HG03575 (cell line): ENCODE results near the gene MMP8.
A peak's percentile ranks its signal among the peaks of the same experiment; 100 is the strongest.

Experiments used
- ATAC-seq: cut with Tn5 transposase; IDR thresholded peaks from one replicate; pipeline ENCODE4 v1.9.1; 2021; ENCODE audit not compliant: unreplicated experiment, insufficient number of reproducible peaks, low FRiP score; ENCODE audit errors: extremely low read depth

The MMP8 gene

DNA sequence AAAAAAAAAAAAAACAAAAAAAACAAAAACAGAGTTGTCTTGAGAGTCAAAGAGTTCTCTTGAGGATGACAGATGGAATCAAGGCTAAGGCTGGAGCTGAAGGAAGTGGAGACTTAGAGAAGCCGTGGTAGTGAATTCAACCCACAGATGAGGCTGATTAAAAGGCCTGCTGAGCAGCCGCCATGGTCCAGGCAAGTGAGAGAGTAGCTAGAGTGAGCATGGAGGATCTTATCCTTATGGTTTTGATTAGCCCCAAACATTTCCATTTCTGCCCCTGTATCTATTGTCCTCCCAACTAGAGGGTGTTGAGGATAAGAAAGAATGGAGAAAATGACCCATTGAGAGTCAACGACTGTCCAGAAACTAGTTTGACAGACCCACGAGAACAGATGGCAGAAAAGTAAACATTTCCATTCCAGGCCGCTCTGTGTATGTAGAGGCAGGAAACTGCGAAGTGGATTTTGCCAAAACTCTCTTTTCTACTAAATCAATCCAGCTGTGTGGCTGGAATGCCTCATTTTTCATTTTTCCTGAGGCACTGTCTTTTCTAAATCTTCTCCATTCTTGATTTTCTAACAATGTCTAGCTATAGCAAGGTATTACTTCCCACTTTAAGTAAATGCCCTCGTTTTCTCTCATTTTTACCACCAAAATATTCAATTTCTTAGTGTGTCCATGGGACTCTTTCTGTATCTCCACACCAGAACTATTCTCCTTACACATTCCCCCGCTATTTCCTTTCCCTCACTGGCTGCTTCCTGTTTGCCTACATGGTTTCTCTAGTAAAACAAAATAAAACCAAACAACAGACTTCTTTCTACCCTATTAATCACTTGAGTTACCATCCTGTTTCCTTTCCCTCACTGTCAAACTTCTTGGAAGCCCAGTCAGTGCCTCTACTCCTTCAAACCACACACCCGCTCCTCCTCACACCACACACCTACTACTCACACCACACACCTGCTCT is 5.4 kb upstream of the MMP8 start:
- no peak for ATAC-seq

DNA sequence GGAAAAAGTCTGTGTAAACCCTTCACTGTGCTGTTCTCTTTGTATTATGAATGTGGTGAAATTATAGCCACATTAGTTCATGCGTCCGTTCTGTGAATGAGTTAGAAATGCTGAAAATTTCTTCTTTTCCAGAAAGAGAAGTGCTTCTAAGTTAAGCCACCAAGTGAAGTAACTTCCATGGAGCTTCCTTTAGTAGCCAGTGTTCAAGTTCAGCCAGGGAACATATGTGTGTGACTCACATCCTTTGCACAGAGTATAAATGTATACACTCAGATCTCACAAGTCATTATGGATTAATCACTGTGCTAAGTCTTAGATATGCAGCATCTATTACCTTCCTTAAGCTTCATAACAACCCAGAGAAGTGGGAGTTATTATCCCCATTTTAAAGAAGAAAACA is 3.1 kb upstream of the MMP8 start:
- no peak for ATAC-seq

DNA sequence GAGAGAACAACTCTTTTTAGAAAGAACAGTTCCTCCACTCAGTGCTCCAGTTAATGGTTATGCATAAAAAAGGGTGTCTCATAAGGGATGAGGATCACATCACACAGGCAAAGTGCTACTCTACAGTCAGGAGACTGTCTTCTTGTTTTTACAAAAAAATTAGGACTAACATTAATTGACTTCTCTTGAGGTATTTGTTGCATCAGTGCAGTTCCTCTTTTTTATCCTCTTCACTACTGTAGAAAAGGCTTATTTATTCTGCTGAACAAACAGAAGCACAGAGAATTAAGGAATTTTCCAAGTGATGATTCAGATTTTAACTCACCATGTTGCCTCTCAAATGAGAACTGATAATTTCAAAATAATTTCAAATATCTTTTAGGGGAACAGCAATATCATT is 1.9 kb downstream of the MMP8 start:
- no peak for ATAC-seq

DNA sequence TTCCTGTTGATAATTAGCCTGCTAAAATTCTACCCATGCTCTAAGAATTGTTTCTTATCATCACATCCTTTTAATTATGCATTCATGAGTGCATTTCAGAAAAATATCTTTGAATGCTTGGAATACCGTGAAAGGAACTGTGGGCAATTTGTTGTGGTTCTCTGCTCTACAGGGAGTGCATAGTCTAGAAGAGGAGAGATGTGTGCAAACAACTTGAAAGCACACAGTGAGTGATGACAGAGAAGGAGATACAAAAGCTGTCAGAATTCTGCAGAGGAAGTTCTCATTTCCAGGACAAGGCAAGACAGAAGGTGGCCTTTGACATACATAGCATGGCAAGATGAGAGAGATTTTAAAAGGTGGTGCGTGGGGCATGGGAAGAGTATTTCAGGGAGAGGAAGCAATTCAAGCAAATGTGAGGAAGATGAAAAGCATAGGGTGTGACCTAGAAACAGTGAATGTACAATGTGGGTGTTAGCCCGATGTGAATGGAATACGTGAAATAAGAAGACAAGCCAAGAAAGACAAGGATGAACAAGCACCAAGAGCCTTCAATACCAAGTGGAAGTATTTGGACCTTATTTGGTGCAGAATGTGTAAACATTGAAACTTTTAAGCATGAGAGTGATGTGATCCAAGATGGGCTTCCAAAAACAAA is 5.0 kb downstream of the MMP8 start:
- ATAC-seq: no peak

GRCh38 chr11:102717280-102717679 is 7.5 kb downstream of the MMP8 start:
- ATAC-seq: no peak

DNA sequence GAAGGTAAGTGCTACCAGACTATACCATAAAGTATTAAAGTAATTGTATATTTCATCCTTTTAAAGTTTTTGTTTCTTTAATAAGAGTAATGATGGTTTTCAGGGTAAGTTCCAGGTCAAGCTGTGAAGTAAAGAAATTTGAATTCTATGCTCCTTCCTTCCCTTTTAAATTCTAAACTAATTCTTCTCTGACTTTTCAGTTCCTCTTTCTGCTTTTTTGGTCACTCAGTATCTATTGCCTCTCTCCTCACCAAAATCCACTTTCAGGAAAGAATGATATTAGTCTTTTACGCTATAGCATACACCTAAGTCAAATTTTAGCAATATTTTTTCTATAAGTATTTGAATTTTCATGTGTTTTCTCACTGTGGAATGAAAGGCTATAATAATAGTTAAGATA is 8.2 kb downstream of the MMP8 start:
- peak; percentile 46 for ATAC-seq

DNA sequence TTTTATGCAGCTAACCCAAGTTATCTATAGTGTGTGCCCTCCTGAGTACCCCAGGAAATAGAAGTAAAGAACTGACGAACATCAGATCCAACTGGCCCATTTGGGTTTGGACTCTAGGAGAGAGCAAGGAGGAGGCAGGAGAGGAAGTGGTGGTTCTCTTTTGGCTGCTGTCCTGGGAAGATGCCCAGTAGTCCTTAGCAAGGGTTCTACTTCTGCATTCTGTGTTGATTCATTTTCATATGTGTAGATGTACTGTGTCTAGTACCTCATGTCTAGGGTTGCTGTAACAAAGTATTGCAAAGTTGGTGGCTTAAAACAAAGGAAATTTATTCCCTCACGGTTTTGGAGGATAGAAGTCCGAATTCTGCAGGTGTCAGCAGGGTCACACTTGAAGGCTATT is 12.6 kb downstream of the MMP8 start:
- no peak for ATAC-seq

DNA sequence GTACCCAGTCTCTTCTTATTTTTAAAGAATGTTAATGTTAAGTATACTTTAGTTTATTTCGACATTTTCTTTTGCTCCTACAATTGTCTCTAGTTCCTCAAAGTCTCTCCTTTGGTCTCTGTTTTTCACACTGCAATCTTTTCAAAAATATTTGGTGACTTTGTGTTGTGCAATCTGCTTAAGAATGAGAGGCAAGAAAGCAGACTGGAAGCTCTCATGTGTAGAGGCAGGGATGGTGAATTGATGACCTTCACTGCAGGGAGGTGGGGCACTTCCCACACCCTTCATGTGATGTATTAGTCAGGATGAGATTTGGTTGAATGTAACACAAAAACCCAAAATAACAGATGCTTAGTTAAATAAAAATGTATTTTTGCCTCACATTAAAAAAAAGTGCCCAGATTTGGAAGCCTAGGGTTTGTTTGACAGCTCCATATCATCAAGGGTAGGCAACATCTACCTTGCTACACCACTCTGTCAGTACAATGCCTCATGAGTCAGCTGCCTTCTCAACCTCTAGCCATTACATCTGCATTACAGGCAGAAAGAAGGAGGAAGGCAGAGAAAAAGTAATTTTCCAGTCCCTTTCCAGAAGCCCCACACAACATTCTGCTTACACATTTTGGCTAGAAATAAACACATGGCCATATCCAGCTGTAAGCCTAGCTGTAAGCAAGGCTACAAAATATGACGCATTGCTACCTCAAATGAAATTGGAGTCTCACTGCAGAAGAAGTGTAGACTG is 15.4 kb downstream of the MMP8 start:
- no peak for ATAC-seq

DNA sequence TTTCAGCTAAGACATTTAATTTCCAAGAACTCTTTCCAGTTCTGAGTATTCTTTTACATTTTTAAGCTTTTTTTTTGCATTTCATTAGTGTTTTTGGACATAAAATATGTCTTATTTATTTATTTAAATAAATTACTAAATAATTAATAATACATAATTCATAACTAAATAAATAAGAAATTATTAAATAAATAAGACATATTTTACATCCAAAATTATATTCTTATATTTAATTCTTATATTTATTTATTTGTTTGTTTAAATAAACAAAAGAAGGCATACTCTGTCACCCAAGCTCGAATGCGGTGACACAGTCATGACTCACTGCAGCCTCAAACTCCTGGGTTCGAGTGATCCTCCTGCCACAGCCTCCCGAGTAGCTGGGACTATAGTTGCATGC is 16.1 kb downstream of the MMP8 start:
- ATAC-seq: no peak

- no peak for ATAC-seq
Measured at GRCh38 chr11:102705626-102706025, 19.1 kb downstream of the MMP8 start, which contains the start of gene MMP27. Gene MMP27, minus strand, starts transcription at chr11:102705769. Its CDS starts 55 bp downstream, at chr11:102705714.

GRCh38 chr11:102704841-102705240 is 19.9 kb downstream of the MMP8 start:
- no peak for ATAC-seq

- no peak for ATAC-seq
Measured at GRCh38 chr11:102703826-102704493, 20.8 kb downstream of the MMP8 start.

DNA sequence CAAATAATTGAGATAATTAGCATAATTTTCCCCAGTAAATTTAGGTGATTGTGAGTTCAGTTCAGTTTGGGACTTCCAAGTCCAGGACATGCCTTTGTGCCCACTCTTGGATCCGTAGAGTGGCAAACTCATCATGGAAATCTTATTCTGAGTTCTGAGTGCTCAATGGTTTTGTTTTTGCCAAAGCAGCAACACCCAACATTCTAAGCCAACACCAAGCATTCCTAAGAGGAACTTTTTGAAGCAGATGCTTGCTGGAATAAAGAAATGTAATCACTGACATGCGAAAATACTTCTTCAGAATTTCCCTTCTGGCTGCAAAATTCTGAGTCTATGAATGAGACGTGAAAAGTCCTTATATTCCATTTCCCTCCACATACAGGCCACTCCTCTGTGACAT is 29.6 kb downstream of the MMP8 start:
- no peak for ATAC-seq

- ATAC-seq: no peak
Measured at GRCh38 chr11:102685754-102686153, 39.0 kb downstream of the MMP8 start.

DNA sequence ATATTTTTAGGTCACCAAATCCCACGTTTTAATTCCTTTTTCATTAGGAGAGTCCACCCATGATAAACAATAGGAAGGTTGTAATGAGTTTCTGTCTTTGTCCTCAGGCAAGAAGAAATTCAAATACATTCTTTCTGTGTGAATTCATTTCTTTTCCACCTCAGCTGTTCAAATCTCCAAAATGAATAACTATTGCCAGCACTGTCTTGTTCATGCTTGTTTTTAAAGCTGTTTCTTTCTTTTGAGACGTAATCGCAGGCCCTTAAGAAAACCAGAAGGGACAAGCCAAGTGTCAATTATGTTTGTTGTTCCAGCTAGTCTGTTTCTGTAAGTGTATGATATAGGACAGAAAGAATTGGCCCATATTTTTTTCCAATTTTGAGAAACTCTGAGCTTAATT is 39.4 kb downstream of the MMP8 start:
- ATAC-seq: no peak

- no peak for ATAC-seq
Measured at GRCh38 chr11:102683277-102683676, 41.5 kb downstream of the MMP8 start.

- no peak for ATAC-seq
Measured at GRCh38 chr11:102680945-102681344, 43.8 kb downstream of the MMP8 start.

DNA sequence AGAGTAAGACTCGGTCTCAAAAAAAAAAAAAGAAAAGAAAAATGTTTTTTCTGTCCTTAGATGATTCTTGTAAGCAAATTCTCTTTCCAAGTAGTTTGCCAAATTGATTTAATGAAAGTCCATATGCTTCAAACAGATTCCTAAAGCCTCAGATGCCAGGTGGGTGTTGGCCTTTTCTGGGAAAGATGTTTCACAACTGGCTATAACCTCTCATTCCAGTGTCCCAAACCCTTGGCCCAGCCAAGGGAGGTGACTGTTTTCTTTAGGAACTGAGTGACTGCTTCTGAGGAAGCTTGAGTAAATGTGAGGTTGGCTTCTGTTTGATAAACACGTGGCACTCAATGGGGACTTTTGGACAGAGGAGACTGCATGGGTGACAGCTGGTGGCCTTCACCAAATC is 46.7 kb downstream of the MMP8 start:
- ATAC-seq: no peak

DNA sequence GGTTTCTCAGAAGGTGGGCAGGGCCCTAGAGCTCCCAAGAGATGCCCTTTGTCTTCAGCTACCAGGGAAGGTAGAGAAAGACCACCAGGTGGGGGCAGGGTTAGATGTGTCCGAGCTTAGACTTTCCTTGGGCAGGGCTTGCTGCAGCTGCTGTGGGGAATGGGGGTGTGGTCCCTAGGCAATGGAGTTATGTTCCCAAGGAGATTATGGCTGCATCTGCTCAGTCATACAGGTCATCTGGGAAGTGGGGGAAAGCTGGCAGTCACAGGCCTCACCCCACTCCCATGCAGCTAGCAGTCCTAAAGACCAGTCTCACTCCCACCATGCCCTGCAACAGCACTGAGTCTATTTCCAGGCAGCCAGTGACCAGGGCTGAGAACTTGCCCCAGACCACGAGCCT is 48.7 kb downstream of the MMP8 start:
- no peak for ATAC-seq
